ENCODE measurements around the gene ALKBH6. TPM values are rescaled to one million over a fixed set of nuclear protein-coding genes. Genes with fewer than 3 reads are reported as not detected.

The ALKBH6 gene
- total RNA-seq, 1 donor from 2014 or later, result 27.3 TPM

DNA sequence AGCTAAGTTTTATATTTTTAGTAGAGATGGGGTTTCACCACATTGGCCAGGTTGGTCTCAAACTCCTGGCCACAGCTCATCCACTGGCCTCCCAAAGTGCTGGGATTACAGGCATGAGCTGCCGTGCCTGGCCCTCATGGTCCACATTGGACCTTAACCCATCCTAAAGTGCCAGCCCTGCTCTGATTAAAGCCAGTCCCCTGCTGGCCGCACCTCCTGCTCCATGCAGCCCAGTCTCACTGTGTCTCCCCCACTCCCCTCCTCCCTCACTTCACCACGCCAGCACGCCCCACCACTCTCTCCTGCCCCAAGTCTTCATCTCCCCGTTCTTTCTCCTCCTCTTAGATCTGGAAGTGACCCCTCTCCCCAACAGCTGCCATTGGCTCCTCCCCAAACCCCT lies 35.7 kb downstream of the ALKBH6 start:
- no peaks in the 10 kb centered on the region for H4K20me1 ChIP-seq (ENCODE audit: insufficient read depth, low read length)
- Mint-ChIP-seq H3K36me3 (ENCODE audit: low read depth, unreplicated experiment) (no peaks in the 10 kb centered on the region), H3K27ac (ENCODE audit: unreplicated experiment) (no peak overlapping the region), H3K9me3 (ENCODE audit: unreplicated experiment) (no peaks in the 10 kb centered on the region), H3K4me1 (ENCODE audit: low read depth, unreplicated experiment) (no peaks in the 10 kb centered on the region), H3K27me3 (ENCODE audit: low read depth, unreplicated experiment) (peaks cover 66% of the 10 kb centered on the region), H3K4me3 (ENCODE audit: unreplicated experiment) (no peak overlapping the region)
- H3K27me3 ChIP-seq (ENCODE audit: insufficient read depth, low read length), result peaks cover 3% of the 10 kb centered on the region
- FAIRE-seq, result no peak
- no peaks in the 10 kb centered on the region for H3K36me3 ChIP-seq (ENCODE audit: insufficient read depth, low read length)
- DNase-seq (ENCODE audit: low read depth), result no peak
- TF ChIP-seq EZH2 (IDR thresholded peaks at IDR 0.05; ENCODE audit: insufficient read depth, low read length), result no peak
- TF ChIP-seq, protein P1, sequence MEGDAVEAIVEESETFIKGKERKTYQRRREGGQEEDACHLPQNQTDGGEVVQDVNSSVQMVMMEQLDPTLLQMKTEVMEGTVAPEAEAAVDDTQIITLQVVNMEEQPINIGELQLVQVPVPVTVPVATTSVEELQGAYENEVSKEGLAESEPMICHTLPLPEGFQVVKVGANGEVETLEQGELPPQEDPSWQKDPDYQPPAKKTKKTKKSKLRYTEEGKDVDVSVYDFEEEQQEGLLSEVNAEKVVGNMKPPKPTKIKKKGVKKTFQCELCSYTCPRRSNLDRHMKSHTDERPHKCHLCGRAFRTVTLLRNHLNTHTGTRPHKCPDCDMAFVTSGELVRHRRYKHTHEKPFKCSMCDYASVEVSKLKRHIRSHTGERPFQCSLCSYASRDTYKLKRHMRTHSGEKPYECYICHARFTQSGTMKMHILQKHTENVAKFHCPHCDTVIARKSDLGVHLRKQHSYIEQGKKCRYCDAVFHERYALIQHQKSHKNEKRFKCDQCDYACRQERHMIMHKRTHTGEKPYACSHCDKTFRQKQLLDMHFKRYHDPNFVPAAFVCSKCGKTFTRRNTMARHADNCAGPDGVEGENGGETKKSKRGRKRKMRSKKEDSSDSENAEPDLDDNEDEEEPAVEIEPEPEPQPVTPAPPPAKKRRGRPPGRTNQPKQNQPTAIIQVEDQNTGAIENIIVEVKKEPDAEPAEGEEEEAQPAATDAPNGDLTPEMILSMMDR (IDR thresholded peaks at IDR 0.05; ENCODE audit: insufficient read depth, low read depth, low read length), result no peak
- no peaks in the 10 kb centered on the region for H3K79me2 ChIP-seq (ENCODE audit: insufficient read depth, low read length)
- H3K9me3 ChIP-seq (ENCODE audit: insufficient read depth, low read depth, low read length), result no peaks in the 10 kb centered on the region
- H3K4me3 ChIP-seq (ENCODE audit: insufficient read depth, low read depth, low read length), result no peak overlapping the region
- no peaks in the 10 kb centered on the region for H3K4me1 ChIP-seq (ENCODE audit: insufficient read depth, low read length)
- no peak overlapping the region for H2AFZ ChIP-seq (ENCODE audit: low read depth, low read length)
- no peak overlapping the region for H3K9ac ChIP-seq (ENCODE audit: low read length)
- H3K27ac ChIP-seq (ENCODE audit: low read depth, low read length), result no peak overlapping the region
- H3K4me2 ChIP-seq (ENCODE audit: low read length), result no peak overlapping the region

GRCh38 chr19:35977446-35978222 lies 36.4 kb downstream of the ALKBH6 start:
- H3K27me3 Mint-ChIP-seq (ENCODE audit: low read depth, unreplicated experiment), result peaks cover 64% of the 10 kb centered on the region
- H3K4me3 Mint-ChIP-seq (ENCODE audit: unreplicated experiment), result no peak overlapping the region
- no peaks in the 10 kb centered on the region for H3K9me3 ChIP-seq (ENCODE audit: insufficient read depth, low read depth, low read length)
- H2AFZ ChIP-seq (ENCODE audit: low read depth, low read length), result no peak overlapping the region
- H3K4me3 ChIP-seq (ENCODE audit: insufficient read depth, low read depth, low read length), result no peak overlapping the region
- no peak overlapping the region for H3K9ac ChIP-seq (ENCODE audit: low read length)
- no peaks in the 10 kb centered on the region for H3K9me3 Mint-ChIP-seq (ENCODE audit: unreplicated experiment)
- no peak for DNase-seq (ENCODE audit: low read depth)
- no peak overlapping the region for H3K4me2 ChIP-seq (ENCODE audit: low read length)
- no peak for FAIRE-seq
- H3K27me3 ChIP-seq (ENCODE audit: insufficient read depth, low read length), result peaks cover 3% of the 10 kb centered on the region
- TF ChIP-seq, protein P1 (IDR thresholded peaks at IDR 0.05; ENCODE audit: insufficient read depth, low read depth, low read length), result no peak
- TF ChIP-seq EZH2 (IDR thresholded peaks at IDR 0.05; ENCODE audit: insufficient read depth, low read length), result no peak
- H3K79me2 ChIP-seq (ENCODE audit: insufficient read depth, low read length), result no peaks in the 10 kb centered on the region
- H3K4me1 ChIP-seq (ENCODE audit: insufficient read depth, low read length), result no peaks in the 10 kb centered on the region
- no peaks in the 10 kb centered on the region for H3K36me3 ChIP-seq (ENCODE audit: insufficient read depth, low read length)
- no peak overlapping the region for H3K27ac Mint-ChIP-seq (ENCODE audit: unreplicated experiment)
- H4K20me1 ChIP-seq (ENCODE audit: insufficient read depth, low read length), result no peaks in the 10 kb centered on the region
- H3K4me1 Mint-ChIP-seq (ENCODE audit: low read depth, unreplicated experiment), result no peaks in the 10 kb centered on the region
- H3K36me3 Mint-ChIP-seq (ENCODE audit: low read depth, unreplicated experiment), result no peaks in the 10 kb centered on the region
- H3K27ac ChIP-seq (ENCODE audit: low read depth, low read length), result no peak overlapping the region

- no peaks in the 10 kb centered on the region for H3K9me3 Mint-ChIP-seq (ENCODE audit: unreplicated experiment)
- H3K27ac Mint-ChIP-seq (ENCODE audit: unreplicated experiment), result no peak overlapping the region
- H3K4me3 ChIP-seq (ENCODE audit: insufficient read depth, low read depth, low read length), result no peak overlapping the region
- FAIRE-seq, result no peak
- no peak overlapping the region for H3K9ac ChIP-seq (ENCODE audit: low read length)
- no peaks in the 10 kb centered on the region for H3K9me3 ChIP-seq (ENCODE audit: insufficient read depth, low read depth, low read length)
- TF ChIP-seq EZH2 (IDR thresholded peaks at IDR 0.05; ENCODE audit: insufficient read depth, low read length), result no peak
- TF ChIP-seq, protein P1 (IDR thresholded peaks at IDR 0.05; ENCODE audit: insufficient read depth, low read depth, low read length), result no peak
- no peaks in the 10 kb centered on the region for H3K36me3 ChIP-seq (ENCODE audit: insufficient read depth, low read length)
- H3K4me2 ChIP-seq (ENCODE audit: low read length), result no peak overlapping the region
- no peaks in the 10 kb centered on the region for H3K4me1 Mint-ChIP-seq (ENCODE audit: low read depth, unreplicated experiment)
- no peak overlapping the region for H2AFZ ChIP-seq (ENCODE audit: low read depth, low read length)
- H3K27me3 ChIP-seq (ENCODE audit: insufficient read depth, low read length), result peaks cover 1% of the 10 kb centered on the region
- peak; percentile 16 for DNase-seq (ENCODE audit: low read depth)
- no peaks in the 10 kb centered on the region for H3K36me3 Mint-ChIP-seq (ENCODE audit: low read depth, unreplicated experiment)
- no peaks in the 10 kb centered on the region for H3K79me2 ChIP-seq (ENCODE audit: insufficient read depth, low read length)
- H3K27me3 Mint-ChIP-seq (ENCODE audit: low read depth, unreplicated experiment), result peaks cover 55% of the 10 kb centered on the region
- no peak overlapping the region for H3K4me3 Mint-ChIP-seq (ENCODE audit: unreplicated experiment)
- no peak overlapping the region for H3K27ac ChIP-seq (ENCODE audit: low read depth, low read length)
- no peaks in the 10 kb centered on the region for H4K20me1 ChIP-seq (ENCODE audit: insufficient read depth, low read length)
- no peaks in the 10 kb centered on the region for H3K4me1 ChIP-seq (ENCODE audit: insufficient read depth, low read length)
These were observed 38.3 kb downstream of the ALKBH6 start for GRCh38 chr19:35975608-35976214.

All from astrocyte (in vitro differentiated cells and primary cell).